Non-pigmented ciliary epithelial cell (primary cell): ENCODE results near the gene NLRP13.
"Not testable (repeated sequence)": the region's sequence is repeated elsewhere in the genome, so short reads cannot be mapped to it uniquely, and the experiment has no call there.

Experiments
- DNase-seq: peaks from one replicate; pipeline ENCODE4 v3.0.0-alpha.2; 2010; ENCODE audit warnings: low read depth

The NLRP13 gene

GRCh38 chr19:55931936-55932386, at the start of gene NLRP13:
NLRP13 (minus strand) TSS chr19:55932336; CDS start chr19:55932311, 25 bp downstream.
- no peak for DNase-seq

- no peak for DNase-seq
Measured at GRCh38 chr19:55980415-55980814, 48.3 kb upstream of the NLRP13 start.

GRCh38 chr19:55973982-55974381, 41.8 kb upstream of the NLRP13 start:
- DNase-seq: no peak

- no peak for DNase-seq
Measured at GRCh38 chr19:55962186-55962585, 30.1 kb upstream of the NLRP13 start.

GRCh38 chr19:55959996-55960675, 28.0 kb upstream of the NLRP13 start:
- DNase-seq: no peak

GRCh38 chr19:55958356-55958755, 26.2 kb upstream of the NLRP13 start:
- DNase-seq: no peak

- DNase-seq: no peak
Measured at GRCh38 chr19:55956431-55956830, 24.3 kb upstream of the NLRP13 start.

GRCh38 chr19:55950566-55950965, 18.4 kb upstream of the NLRP13 start:
- not testable (repeated sequence) for DNase-seq

GRCh38 chr19:55947532-55947931, 15.4 kb upstream of the NLRP13 start, which contains the start of gene NLRP8:
NLRP8 (plus strand) TSS chr19:55947832.
- no peak for DNase-seq

- DNase-seq: no peak
Measured at GRCh38 chr19:55940306-55940705, 8.2 kb upstream of the NLRP13 start.

GRCh38 chr19:55939206-55939605, 7.1 kb upstream of the NLRP13 start:
- DNase-seq: no peak

- no peak for DNase-seq
Measured at GRCh38 chr19:55935206-55935605, 3.1 kb upstream of the NLRP13 start.

- DNase-seq: no peak
Measured at GRCh38 chr19:55930996-55931515, 1.1 kb downstream of the NLRP13 start.

- not testable (repeated sequence) for DNase-seq
Measured at GRCh38 chr19:55929258-55929657, 2.9 kb downstream of the NLRP13 start.

- no peak for DNase-seq
Measured at GRCh38 chr19:55927991-55928390, 4.1 kb downstream of the NLRP13 start.

GRCh38 chr19:55923556-55923955, 8.6 kb downstream of the NLRP13 start:
- no peak for DNase-seq

GRCh38 chr19:55913643-55914268, 18.4 kb downstream of the NLRP13 start:
- no peak for DNase-seq

- DNase-seq: no peak
Measured at GRCh38 chr19:55912916-55913315, 19.2 kb downstream of the NLRP13 start.

GRCh38 chr19:55909801-55910200, 22.3 kb downstream of the NLRP13 start:
- no peak for DNase-seq

GRCh38 chr19:55907746-55908145, 24.4 kb downstream of the NLRP13 start:
- no peak for DNase-seq

- no peak for DNase-seq
Measured at GRCh38 chr19:55907286-55907685, 24.9 kb downstream of the NLRP13 start.

- DNase-seq: no peak
Measured at GRCh38 chr19:55902080-55902751, 29.9 kb downstream of the NLRP13 start.
